GM19452 (cell line): ENCODE data around the gene INPP5F.
"Not testable (repeated sequence)": the region's sequence is repeated elsewhere in the genome, so short reads cannot be mapped to it uniquely, and the experiment has no call there.

ENCODE experiments used
- ATAC-seq: cut with Tn5 transposase; IDR thresholded peaks from one replicate; pipeline ENCODE4 v1.9.1; 2021; ENCODE audit not compliant: unreplicated experiment

INPP5F gene

GRCh38 chr10:119860866-119861607 is 135.2 kb downstream of the INPP5F start:
- ATAC-seq = no peak

DNA sequence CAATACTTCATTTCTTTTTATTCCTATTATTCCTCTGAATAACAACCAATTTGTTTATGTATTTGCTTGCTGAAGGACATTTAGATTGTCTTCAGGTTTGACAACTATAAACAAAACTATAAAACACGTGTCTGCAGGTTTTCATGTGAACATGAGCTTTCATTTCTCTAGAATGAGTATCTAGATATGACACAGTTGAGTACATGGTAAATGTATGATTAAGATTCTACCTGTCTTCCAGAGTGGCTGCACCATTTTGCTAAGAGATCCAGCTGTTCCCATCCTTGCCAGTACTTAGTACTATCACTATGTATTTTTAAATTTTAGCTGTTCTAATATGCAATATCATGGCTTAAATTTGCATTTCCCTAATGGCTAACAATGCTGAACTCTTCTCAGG is 136.7 kb downstream of the INPP5F start:
- ATAC-seq = no peak

DNA sequence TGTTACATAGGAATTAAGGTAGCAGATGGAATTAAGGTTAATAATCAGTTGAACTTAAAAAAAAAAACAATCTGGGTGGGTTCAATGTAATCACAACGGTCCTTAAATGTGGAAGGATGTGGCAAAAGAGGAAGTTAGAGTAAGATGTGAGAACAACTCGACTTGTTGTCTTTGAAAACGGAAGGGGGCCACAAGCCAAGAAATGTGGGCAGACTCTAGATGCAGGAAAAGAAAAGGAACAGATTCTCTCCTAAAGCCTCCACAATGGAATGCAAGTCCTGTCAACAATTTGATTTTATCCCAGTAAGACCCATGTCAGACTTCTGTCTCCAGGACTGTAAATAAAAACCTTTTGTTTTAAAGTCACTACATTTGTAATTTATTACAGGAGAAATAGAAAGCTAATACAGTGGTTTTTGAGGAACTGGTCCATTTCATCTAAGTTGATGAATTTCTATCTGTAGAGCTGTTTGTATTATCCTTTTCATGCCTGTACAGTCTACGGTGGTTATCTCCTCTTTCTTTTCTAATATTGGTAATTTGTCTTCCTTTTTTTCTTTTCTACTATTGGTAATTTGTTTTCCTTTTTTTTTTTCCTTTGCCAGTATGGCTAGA is 138.2 kb downstream of the INPP5F start:
- ATAC-seq = no peak

DNA sequence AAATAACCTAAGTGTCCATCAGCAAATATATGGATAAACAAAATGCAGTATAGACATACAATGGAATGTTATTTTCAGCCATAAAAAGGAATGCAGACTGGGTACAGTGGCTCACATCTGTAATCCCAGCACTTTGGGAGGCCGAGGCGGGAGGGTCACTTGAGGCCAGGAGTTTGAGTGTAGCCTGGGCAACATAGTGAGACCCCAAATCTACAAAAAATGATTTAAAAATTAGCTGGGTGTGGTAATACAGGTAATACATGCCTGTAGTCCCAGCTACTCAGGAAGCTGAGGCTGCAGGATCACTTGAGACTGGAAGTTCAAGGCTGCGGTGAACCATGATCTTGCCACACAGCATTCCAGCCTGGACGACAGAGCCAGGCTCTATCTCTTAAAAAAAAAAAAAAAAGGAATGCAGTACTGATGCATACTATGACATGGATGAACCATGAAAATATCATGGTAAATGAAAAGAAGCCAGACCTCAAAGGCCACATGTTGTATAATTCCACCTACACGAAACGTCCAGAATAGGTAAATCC is 139.9 kb downstream of the INPP5F start:
- no peak for ATAC-seq

DNA sequence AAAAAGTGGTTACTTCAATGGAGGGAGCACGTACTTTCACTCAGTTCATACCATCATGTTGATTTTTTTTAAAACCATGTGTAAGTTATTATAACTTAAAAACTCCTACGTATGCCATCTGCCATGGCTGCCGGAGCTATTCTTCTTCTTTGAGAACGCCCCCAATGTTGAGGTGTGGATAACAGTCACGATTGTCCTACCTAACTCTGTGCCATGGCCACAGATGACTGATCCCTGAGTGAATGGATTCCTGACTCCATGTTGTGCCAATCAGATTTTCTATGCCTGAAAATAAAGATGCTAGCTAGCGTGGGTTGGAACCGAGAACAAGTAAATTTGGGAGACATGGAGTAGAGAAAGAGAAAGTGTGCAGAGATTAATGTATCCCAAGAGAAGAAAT is 141.5 kb downstream of the INPP5F start:
- no peak for ATAC-seq

GRCh38 chr10:119869398-119869797 is 143.5 kb downstream of the INPP5F start:
- not testable (repeated sequence) for ATAC-seq

DNA sequence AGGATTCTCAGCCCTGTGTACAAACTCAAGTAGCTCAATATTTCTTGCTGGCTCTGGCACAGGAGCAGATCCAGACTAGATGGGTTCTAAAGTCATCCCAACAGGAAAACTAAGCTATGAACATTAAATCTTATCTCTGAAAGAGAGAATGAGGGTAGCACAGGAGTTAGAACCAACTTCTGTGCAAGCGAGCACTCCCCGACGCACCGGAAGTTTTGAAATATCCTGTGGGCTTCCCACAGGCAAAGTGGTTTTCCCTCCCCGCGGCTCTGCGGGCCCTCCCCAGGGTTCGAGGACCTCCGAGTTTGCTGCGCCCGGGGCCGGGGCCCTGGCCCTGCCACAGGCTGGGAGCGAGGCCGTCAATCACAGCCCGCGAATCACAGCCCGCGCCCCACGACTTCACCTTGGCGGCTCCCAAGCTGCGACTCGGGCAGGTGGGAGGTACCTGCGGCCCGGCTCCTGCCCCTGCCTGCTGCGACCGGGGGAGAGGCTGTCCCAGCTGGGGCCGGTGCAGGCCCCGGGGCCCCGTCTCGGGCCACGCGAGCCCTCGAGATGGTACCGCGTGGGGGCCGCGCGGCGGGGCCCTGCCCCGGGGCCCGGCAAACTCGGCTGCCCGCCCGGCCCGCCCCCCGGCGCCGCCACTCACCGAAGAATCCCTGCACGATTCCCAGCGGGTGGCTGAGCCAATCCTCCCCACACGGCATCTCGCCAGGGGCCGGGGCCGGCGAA is 146.2 kb downstream of the INPP5F start:
- peak; percentile 45 for ATAC-seq

GRCh38 chr10:119872610-119872859 is 146.7 kb downstream of the INPP5F start, which contains the start of gene MCMBP:
TSS of gene MCMBP (minus strand) at chr10:119872843. CDS start at chr10:119872584, 259 bp downstream.
- peak; percentile 26 for ATAC-seq

- ATAC-seq = peak; percentile 93
Measured at GRCh38 chr10:119872860-119873681, 147.2 kb downstream of the INPP5F start.

- ATAC-seq = no peak
Measured at GRCh38 chr10:119878524-119878923, 152.7 kb downstream of the INPP5F start.
